GM12878 (cell line): ENCODE results near the gene GLI2. TPM values are rescaled to one million over a fixed set of nuclear protein-coding genes. Genes with fewer than 3 reads are reported as not detected.

ENCODE experiments used
- ATAC-seq: fragments of 200-7000 bp; cut with Tn5 transposase; 3 replicates; pipeline ENCODE4 v1.9.1; 2020; ENCODE audit warnings: mild to moderate bottlenecking, moderate library complexity
- BruUV-seq: library from RNA; stranded (reverse); fragments of 400-500 nt; replicated peaks from 2 replicates; lab custom pipeline; 2021; lab: Mats Ljungman, UMichigan
- CTCF ChIA-PET: fragments of 300-600 bp; sonication (Branson Sonifier 250); formaldehyde crosslinking; extraction: SDS; loops from one replicate; lab custom pipeline; 2021; ENCODE audit warnings: inconsistent platforms; lab: Yijun Ruan, JAX
- POLR2A ChIA-PET: fragments of 350-600 bp; formaldehyde crosslinking; extraction: SDS; loops from one replicate; lab custom pipeline; 2021; ENCODE audit warnings: inconsistent platforms; lab: Charles Lee
- RAD21 ChIA-PET: fragments of 300-600 bp; sonication (Branson Sonifier 250); formaldehyde crosslinking; loops from one replicate; lab custom pipeline; 2023; ENCODE audit warnings: antibody characterized with exemption; ENCODE audit not compliant: unreplicated experiment; lab: Charles Lee
- SMC1A ChIA-PET: fragments of 300-600 bp; sonication (Branson Sonifier 250); formaldehyde crosslinking; loops from one replicate; lab custom pipeline; 2023; ENCODE audit not compliant: unreplicated experiment, uncharacterized antibody; lab: Charles Lee
- DNase-seq: peaks from one replicate; pipeline ENCODE4 v3.0.0-alpha.2; 2011; ENCODE audit warnings: low read depth, low spot score
- FAIRE-seq: peaks from 3 replicates; lab custom pipeline; 2011; peaks lifted over from hg19 to GRCh38; lab: Jason Lieb, UNC
- H2AFZ ChIP-seq: 2 replicates; pipeline ENCODE4 v1.6.0; 2011; ENCODE audit warnings: low read depth, low read length, control low read depth; ENCODE audit not compliant: control insufficient read depth
- H3K27ac ChIP-seq: 2 replicates; pipeline ENCODE4 v1.5.1; 2011; ENCODE audit warnings: control low read depth; ENCODE audit not compliant: control insufficient read depth, insufficient read depth
- H3K27me3 ChIP-seq, 2 experiments: replicated peaks in 1 of 2; 2 replicates each; pipeline versions ENCODE4 v1.6.0 to v1.6.1; 2011; ENCODE audit warnings: low read length in 1 of 2; ENCODE audit not compliant: control insufficient read depth in 2 of 2, insufficient read depth in 2 of 2
- H3K36me3 ChIP-seq, 2 experiments: 2 replicates each; pipeline ENCODE4 v1.5.1; 2011; ENCODE audit warnings: low read length in 1 of 2; ENCODE audit not compliant: control insufficient read depth in 2 of 2, insufficient read depth in 2 of 2
- H3K4me1 ChIP-seq: 2 replicates; pipeline ENCODE4 v1.6.1; 2011; ENCODE audit warnings: mild to moderate bottlenecking, low read length, moderate library complexity, mixed read lengths; ENCODE audit not compliant: control insufficient read depth, insufficient read depth
- H3K4me2 ChIP-seq: 2 replicates; pipeline ENCODE4 v1.6.0; 2011; ENCODE audit warnings: control low read depth; ENCODE audit not compliant: control insufficient read depth, insufficient read depth
- H3K4me3 ChIP-seq: fragments of 200-600 bp; sonication (generic); 2 replicates; pipeline ENCODE4 v1.5.1; 2016
- H3K79me2 ChIP-seq: 2 replicates; pipeline ENCODE4 v1.6.0; 2011; ENCODE audit warnings: low read length; ENCODE audit not compliant: control insufficient read depth, insufficient read depth
- H3K9ac ChIP-seq: 2 replicates; pipeline ENCODE4 v1.8.0; 2011; ENCODE audit warnings: low read length, control low read depth, mixed read lengths; ENCODE audit not compliant: control insufficient read depth, insufficient read depth
- H3K9me3 ChIP-seq: replicated peaks from 3 replicates; pipeline ENCODE4 v1.5.1; 2011; ENCODE audit warnings: mild to moderate bottlenecking, low read length; ENCODE audit not compliant: control insufficient read depth, insufficient read depth
- H4K20me1 ChIP-seq: 2 replicates; pipeline ENCODE4 v1.6.0; 2011; ENCODE audit not compliant: control insufficient read depth, insufficient read depth
- CEBPB ChIP-seq, 2 experiments: fragments of 150-350 bp in 1 of 2; IDR thresholded peaks; 2 replicates each; pipeline ENCODE4 v1.6.1; 2012 to 2014; ENCODE audit warnings: low read depth in 2 of 2, low read length in 2 of 2, borderline replicate concordance in 1 of 2, inconsistent platforms in 1 of 2
- E2F4 ChIP-seq: IDR thresholded peaks from 2 replicates; pipeline ENCODE4 v1.6.1; 2012; ENCODE audit warnings: low read depth, low read length, improper control_type of control experiment
- GABPA ChIP-seq: IDR thresholded peaks from 2 replicates; pipeline ENCODE4 v1.6.1; 2014; ENCODE audit warnings: antibody characterized with exemption, low read depth, mild to moderate bottlenecking, inconsistent platforms
- IRF5 ChIP-seq: fragments of 450-650 bp; IDR thresholded peaks from 2 replicates; pipeline ENCODE4 v1.6.1; 2017; ENCODE audit warnings: borderline replicate concordance
- NBN ChIP-seq: fragments of 450-650 bp; IDR thresholded peaks from 2 replicates; pipeline ENCODE4 v1.6.1; 2016
- NFXL1 ChIP-seq: fragments of 450-650 bp; IDR thresholded peaks from 2 replicates; pipeline ENCODE4 v1.6.1; 2017; ENCODE audit warnings: antibody characterized with exemption, mild to moderate bottlenecking, borderline replicate concordance
- SREBF2 ChIP-seq: IDR thresholded peaks from 2 replicates; pipeline ENCODE4 v1.6.1; 2012; ENCODE audit warnings: mild to moderate bottlenecking, low read length
- TCF7 ChIP-seq: IDR thresholded peaks from 2 replicates; pipeline ENCODE4 v1.6.1; 2014; ENCODE audit warnings: antibody characterized with exemption, borderline replicate concordance
- ZNF622 ChIP-seq: fragments of 450-650 bp; IDR thresholded peaks from 2 replicates; pipeline ENCODE4 v1.6.1; 2017; ENCODE audit warnings: mild to moderate bottlenecking, inconsistent platforms
- ZZZ3 ChIP-seq: IDR thresholded peaks from 2 replicates; pipeline ENCODE4 v1.6.1; 2011; ENCODE audit warnings: low read depth; ENCODE audit not compliant: control insufficient read depth, insufficient read length
- WGBS: methylation state at CpG from one replicate; pipeline ENCODE4 v1.1.6; 2016; ENCODE audit warnings: low lambda C conversion rate; ENCODE audit not compliant: insufficient replicate concordance, insufficient coverage; ENCODE audit errors: missing lambda C conversion rate; 5-methylcytosine and 5-hydroxymethylcytosine counted together
- in situ Hi-C: fragments of 300-500 bp; cut with MboI; formaldehyde crosslinking; loops from 9 replicates; pipeline ENCODE4 v1.14.3; 2018; ENCODE audit warnings: mixed read lengths
- intact Hi-C: fragments of 100-400 bp; cut with micrococcal nuclease; formaldehyde crosslinking; loops from one replicate; pipeline ENCODE4 v1.14.2; 2022; ENCODE audit not compliant: unreplicated experiment
- polyA plus RNA-seq, 11 experiments: library from polyadenylated mRNA; depleted of rRNA in 4 of 11; unstranded in 6 of 11; stranded (reverse) in 5 of 11; fragments of >200 nt; fragmentation: Nextera tagmentation in 4 of 11; fragmentation: Illumina TruSeq in 1 of 11; extraction: Ambion mirVana in 4 of 11; extraction: Trizol in 1 of 11; gene quantifications; 1 replicate in 1 of 11; 2 replicates in 10 of 11; pipeline versions ENCODE4 v1.2.1 to v1.2.3, GENCODE V29; 2011 to 2016; ENCODE audit warnings: inconsistent platforms in 2 of 11, missing spikeins in 2 of 11, low read depth in 1 of 11
- total RNA-seq, 4 experiments: library from RNA; depleted of rRNA in 3 of 4; stranded (reverse); fragments of >200 nt in 3 of 4; fragmentation: Illumina TruSeq in 1 of 4; extraction: Trizol in 1 of 4; gene quantifications; 2 replicates each; pipeline versions ENCODE4 v1.2.1 to v1.2.3, GENCODE V29; 2013 to 2021
- TF ChIP-seq, protein P1 (sequence below): fragments of 450-650 bp; IDR thresholded peaks from 2 replicates; pipeline ENCODE4 v1.6.1; 2017; ENCODE audit warnings: antibody characterized with exemption, mild to moderate bottlenecking, moderate library complexity

Gene GLI2
- total and polyA plus RNA-seq, 10 of the 15 experiments (the other 5 are each of a cell fraction or from before 2014, with no cell fraction given), result 0.01 TPM; not detected in 9

GRCh38 chr2:120733238-120733932 lies 2.3 kb upstream of the GLI2 start:
- Histone ChIP-seq H2AFZ (no peak overlapping the region), H3K36me3 (no peaks in the 10 kb centered on the region), H4K20me1 (no peaks in the 10 kb centered on the region), H3K4me3 (no peak overlapping the region), H3K4me2 (no peak overlapping the region), H3K4me1 (no peaks in the 10 kb centered on the region), H3K27me3 (peaks cover 8 to 14% of the 10 kb centered on the region in 2 experiments), H3K9me3 (no peaks in the 10 kb centered on the region), H3K9ac (no peak overlapping the region), H3K79me2 (no peaks in the 10 kb centered on the region), H3K27ac (no peak overlapping the region)
- CTCF ChIA-PET, result no interaction called here
- FAIRE-seq, result no peak
- no peak for DNase-seq
- no TSS peak for BruUV-seq
- no peak for TF ChIP-seq NBN
- TF ChIP-seq, protein P1, sequence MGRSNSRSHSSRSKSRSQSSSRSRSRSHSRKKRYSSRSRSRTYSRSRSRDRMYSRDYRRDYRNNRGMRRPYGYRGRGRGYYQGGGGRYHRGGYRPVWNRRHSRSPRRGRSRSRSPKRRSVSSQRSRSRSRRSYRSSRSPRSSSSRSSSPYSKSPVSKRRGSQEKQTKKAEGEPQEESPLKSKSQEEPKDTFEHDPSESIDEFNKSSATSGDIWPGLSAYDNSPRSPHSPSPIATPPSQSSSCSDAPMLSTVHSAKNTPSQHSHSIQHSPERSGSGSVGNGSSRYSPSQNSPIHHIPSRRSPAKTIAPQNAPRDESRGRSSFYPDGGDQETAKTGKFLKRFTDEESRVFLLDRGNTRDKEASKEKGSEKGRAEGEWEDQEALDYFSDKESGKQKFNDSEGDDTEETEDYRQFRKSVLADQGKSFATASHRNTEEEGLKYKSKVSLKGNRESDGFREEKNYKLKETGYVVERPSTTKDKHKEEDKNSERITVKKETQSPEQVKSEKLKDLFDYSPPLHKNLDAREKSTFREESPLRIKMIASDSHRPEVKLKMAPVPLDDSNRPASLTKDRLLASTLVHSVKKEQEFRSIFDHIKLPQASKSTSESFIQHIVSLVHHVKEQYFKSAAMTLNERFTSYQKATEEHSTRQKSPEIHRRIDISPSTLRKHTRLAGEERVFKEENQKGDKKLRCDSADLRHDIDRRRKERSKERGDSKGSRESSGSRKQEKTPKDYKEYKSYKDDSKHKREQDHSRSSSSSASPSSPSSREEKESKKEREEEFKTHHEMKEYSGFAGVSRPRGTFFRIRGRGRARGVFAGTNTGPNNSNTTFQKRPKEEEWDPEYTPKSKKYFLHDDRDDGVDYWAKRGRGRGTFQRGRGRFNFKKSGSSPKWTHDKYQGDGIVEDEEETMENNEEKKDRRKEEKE, result no peak
- no peak for TF ChIP-seq GABPA
- no peak for TF ChIP-seq IRF5
- no peak for TF ChIP-seq TCF7
- TF ChIP-seq ZNF622, result no peak
- no peak for TF ChIP-seq CEBPB (IDR thresholded peaks at IDR 0.05; ENCODE audit: borderline replicate concordance in 1 of 2, low read depth in 2 of 2, low read length in 2 of 2)
- no peak for TF ChIP-seq ZZZ3
- TF ChIP-seq E2F4, result no peak
- no peak for TF ChIP-seq NFXL1
- no peak for TF ChIP-seq SREBF2
- in situ Hi-C loops, result no loop called here
- ATAC-seq, result no peak
- intact Hi-C loops, result no loop called here
- SMC1A ChIA-PET, result no interaction called here
- POLR2A ChIA-PET, result no interaction called here
- RAD21 ChIA-PET, result no interaction called here
- 26% methylated on average over 10 of the region's 10 CpGs for WGBS
